ENCODE data around the gene ROBO2. TPM values are rescaled to one million over a fixed set of nuclear protein-coding genes. Genes with fewer than 3 reads are reported as not detected.

ROBO2 gene
- total and polyA plus RNA-seq, 11 donors = 0.04 to 0.93 (median 0.06) TPM; not detected in 6

GRCh38 chr3:77620009-77620408 lies 580.1 kb downstream of the ROBO2 start:
- H3K4me3 ChIP-seq = no peak overlapping the region
- no peak overlapping the region for H3K27ac ChIP-seq
- intact Hi-C loops (cut with DNase I) = no loop called here
- TF ChIP-seq CTCF (IDR thresholded peaks at IDR 0.05) (no peak), POLR2A (IDR thresholded peaks at IDR 0.05) (no peak)
- H3K9me3 ChIP-seq = no peaks in the 10 kb centered on the region
- H3K4me1 ChIP-seq = no peaks in the 10 kb centered on the region
- no peak for ATAC-seq
- WGBS, 4 donors = 76 to 81% (median 79%) methylated on average over 1 of the region's 1 CpG
- H3K27me3 ChIP-seq = no peaks in the 10 kb centered on the region
- H3K36me3 ChIP-seq = no peaks in the 10 kb centered on the region
- DNase-seq = no peak

- intact Hi-C loops (cut with DNase I) = no loop called here
- no peak for TF ChIP-seq CTCF (IDR thresholded peaks at IDR 0.05)
- TF ChIP-seq POLR2A (IDR thresholded peaks at IDR 0.05) = no peak
- Histone ChIP-seq H3K9me3 (peaks cover 0 to under 1% (median 0%) of the 10 kb centered on the region in 12 donors), H3K4me1 (no peaks in the 10 kb centered on the region), H3K27me3 (no peaks in the 10 kb centered on the region), H3K4me3 (no peak overlapping the region), H3K36me3 (no peaks in the 10 kb centered on the region), H3K27ac (no peak overlapping the region)
- DNase-seq (no peak), ATAC-seq (no peak)
- WGBS, 4 donors = 81 to 95% (median 89%) methylated on average over 2 of the region's 2 CpGs
Observed at GRCh38 chr3:77623500-77623899, 583.6 kb downstream of the ROBO2 start.

GRCh38 chr3:77626157-77626556 lies 586.3 kb downstream of the ROBO2 start:
- no peaks in the 10 kb centered on the region for H3K36me3 ChIP-seq
- ATAC-seq (no peak), DNase-seq (no peak)
- no peak overlapping the region for H3K4me3 ChIP-seq
- no peaks in the 10 kb centered on the region for H3K27me3 ChIP-seq
- no peaks in the 10 kb centered on the region for H3K4me1 ChIP-seq
- WGBS, 4 donors = 85 to 94% (median 89%) methylated on average over 1 of the region's 1 CpG
- peaks cover 0 to 2% (median 0%) of the 10 kb centered on the region in 12 donors for H3K9me3 ChIP-seq
- intact Hi-C loops (cut with DNase I) = no loop called here
- no peak overlapping the region for H3K27ac ChIP-seq
- TF ChIP-seq CTCF (IDR thresholded peaks at IDR 0.05) (no peak), POLR2A (IDR thresholded peaks at IDR 0.05) (no peak)

GRCh38 chr3:77648214-77648613 lies 608.3 kb downstream of the ROBO2 start:
- no peak for DNase-seq
- Histone ChIP-seq H3K9me3 (no peaks in the 10 kb centered on the region), H3K36me3 (no peaks in the 10 kb centered on the region), H3K4me3 (no peak overlapping the region), H3K4me1 (no peaks in the 10 kb centered on the region), H3K27me3 (no peaks in the 10 kb centered on the region), H3K27ac (no peak overlapping the region)
- intact Hi-C loops (cut with DNase I) = no loop called here
- TF ChIP-seq CTCF (IDR thresholded peaks at IDR 0.05) (no peak), POLR2A (IDR thresholded peaks at IDR 0.05) (no peak)
- ATAC-seq = no peak
- 54 to 68% (median 61%) methylated on average over 2 of the region's 2 CpGs for WGBS, 4 donors

Measured in heart left ventricle (tissue), 16 donors.